Activated CD4-positive, alpha-beta T cell treated with anti-CD3 and anti-CD28 coated beads, Interleukin-2, Interleukin-6, amounts not matched to agents 100 ng/mL and 50 ng/mL, durations not matched to agents 16 hours and 8 hours (primary cell): ENCODE data around the gene MON2.
"Not testable (repeated sequence)": the region's sequence is repeated elsewhere in the genome, so short reads cannot be mapped to it uniquely, and the experiment has no call there.

ENCODE experiments used
- DNase-seq: peaks from one replicate; pipeline ENCODE4 v3.0.0-alpha.2; 2020

The MON2 gene, protein sequence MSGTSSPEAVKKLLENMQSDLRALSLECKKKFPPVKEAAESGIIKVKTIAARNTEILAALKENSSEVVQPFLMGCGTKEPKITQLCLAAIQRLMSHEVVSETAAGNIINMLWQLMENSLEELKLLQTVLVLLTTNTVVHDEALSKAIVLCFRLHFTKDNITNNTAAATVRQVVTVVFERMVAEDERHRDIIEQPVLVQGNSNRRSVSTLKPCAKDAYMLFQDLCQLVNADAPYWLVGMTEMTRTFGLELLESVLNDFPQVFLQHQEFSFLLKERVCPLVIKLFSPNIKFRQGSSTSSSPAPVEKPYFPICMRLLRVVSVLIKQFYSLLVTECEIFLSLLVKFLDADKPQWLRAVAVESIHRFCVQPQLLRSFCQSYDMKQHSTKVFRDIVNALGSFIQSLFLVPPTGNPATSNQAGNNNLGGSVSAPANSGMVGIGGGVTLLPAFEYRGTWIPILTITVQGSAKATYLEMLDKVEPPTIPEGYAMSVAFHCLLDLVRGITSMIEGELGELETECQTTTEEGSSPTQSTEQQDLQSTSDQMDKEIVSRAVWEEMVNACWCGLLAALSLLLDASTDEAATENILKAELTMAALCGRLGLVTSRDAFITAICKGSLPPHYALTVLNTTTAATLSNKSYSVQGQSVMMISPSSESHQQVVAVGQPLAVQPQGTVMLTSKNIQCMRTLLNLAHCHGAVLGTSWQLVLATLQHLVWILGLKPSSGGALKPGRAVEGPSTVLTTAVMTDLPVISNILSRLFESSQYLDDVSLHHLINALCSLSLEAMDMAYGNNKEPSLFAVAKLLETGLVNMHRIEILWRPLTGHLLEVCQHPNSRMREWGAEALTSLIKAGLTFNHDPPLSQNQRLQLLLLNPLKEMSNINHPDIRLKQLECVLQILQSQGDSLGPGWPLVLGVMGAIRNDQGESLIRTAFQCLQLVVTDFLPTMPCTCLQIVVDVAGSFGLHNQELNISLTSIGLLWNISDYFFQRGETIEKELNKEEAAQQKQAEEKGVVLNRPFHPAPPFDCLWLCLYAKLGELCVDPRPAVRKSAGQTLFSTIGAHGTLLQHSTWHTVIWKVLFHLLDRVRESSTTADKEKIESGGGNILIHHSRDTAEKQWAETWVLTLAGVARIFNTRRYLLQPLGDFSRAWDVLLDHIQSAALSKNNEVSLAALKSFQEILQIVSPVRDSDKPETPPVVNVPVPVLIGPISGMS (N-terminal part only)

DNA sequence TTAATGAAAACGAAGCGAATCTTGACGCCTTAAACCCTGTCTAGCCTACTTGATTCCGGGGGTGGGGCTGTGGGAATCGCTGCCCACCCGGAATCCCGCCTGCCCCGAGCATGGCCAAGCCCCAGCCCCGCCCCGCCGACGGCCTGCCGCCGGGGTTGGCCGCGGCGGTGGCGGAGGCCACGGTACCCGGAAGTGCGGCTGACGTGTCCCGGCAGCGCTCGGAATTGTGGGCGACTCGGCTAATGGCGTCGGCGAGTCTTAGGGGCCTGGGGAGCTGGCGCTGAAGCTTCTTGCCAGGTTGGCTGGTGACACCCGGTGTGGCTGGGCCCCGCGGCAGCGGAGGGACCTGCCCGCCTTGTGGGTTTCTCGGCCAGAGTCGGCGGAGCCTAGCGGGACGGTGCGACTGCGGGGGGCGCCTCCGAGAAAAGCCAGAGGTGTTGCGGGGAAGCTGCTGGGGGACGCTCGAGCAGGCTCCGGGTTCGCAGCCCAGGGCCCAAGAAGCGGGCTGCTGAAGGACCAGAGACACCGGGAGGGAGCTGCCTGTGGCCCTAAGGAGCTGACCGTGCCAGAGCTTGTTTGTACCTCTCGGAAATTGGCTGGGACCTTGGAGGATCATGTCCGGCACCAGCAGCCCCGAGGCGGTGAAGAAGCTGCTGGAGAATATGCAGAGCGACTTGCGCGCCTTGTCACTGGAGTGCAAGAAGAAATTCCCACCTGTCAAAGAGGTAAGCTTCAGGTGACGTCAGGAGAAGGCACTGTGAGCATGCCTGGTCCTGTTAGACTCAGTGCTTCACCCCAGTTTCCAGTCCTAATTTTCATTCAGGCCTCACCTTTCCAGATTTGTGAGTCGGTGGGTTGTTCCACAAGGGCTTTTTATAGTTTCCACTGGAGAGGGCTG lies at the start of gene MON2:
TSS of gene MON2 (plus strand) at position 233 of the 898 bp plus-strand sequence. CDS start at position 615, 382 bp downstream.
- DNase-seq, result peak; percentile 92

DNA sequence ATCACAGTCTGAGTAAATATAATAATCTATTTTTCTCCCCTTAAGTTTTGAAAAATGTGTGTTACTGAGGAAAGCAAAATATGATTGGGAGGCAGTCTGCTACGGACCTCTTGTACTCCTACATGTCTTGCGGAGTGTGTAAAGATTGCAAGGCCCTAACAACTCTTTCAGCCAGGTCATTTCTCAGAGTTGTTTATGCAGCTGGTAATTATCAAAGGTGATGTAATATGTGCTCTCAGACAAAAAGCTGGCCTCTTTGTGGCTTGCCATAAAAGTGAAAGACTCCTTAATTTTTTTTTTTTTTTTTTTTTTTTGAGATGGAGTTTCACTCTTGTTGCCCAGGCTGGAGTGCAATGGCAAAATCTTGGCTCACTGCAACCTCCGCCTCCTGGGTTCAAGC lies 40.5 kb upstream of the MON2 start:
- no peak for DNase-seq

DNA sequence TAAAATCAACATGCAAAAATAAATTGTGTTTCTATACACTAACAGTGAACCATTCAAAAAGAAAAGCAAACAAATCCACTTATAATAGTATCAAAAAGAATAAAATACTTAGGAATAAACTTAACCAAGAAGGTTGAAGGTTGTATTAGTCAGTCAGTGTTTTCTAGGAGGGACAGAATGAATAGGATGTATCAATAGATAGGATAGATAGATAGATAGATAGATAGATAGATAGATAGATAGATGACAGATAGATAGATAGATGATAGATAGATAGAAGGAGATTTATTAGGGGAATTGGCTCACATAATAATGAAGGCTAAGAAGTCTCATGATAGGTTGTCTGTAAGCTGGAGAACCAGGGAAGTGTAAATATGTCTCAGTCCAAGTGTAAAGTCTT lies 37.2 kb upstream of the MON2 start:
- DNase-seq, result no peak

DNA sequence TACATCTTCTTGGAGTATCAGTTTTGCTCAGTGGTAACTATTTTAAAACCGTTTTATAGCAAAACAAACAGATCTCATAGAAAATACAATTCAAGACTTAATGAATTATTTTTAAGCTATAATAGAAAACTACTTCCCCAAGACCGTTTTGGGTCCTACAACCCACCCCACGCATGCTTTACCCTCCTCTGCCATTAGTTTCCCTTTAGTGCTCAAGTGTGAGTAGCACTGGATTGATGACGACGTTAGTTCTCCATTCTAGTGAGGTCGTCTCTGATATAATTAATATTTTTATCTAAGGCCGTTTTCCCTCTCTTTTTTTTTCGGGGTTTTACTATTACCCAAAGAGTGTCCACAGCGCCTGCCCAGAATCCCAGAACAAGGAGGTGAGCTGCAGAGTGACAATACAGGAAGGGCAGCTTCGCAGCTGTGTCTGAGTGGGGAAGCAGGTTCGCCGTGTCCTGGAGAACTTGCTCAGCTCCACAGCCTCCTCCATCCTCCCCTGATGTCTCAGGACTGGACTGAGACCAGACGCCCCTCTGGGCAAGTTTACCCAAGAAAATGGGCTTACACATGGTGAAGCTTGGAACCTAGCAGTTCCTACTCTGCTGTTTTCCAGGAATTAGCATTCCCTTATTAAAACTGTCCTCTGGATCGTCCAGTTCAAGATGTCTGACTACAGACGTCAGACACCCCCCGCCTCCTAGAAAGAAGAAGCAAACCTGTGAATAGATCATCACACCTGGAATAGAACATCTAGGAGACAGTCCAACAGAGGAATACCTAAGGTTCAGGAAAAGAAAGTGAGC lies 31.9 kb upstream of the MON2 start:
- DNase-seq, result no peak

DNA sequence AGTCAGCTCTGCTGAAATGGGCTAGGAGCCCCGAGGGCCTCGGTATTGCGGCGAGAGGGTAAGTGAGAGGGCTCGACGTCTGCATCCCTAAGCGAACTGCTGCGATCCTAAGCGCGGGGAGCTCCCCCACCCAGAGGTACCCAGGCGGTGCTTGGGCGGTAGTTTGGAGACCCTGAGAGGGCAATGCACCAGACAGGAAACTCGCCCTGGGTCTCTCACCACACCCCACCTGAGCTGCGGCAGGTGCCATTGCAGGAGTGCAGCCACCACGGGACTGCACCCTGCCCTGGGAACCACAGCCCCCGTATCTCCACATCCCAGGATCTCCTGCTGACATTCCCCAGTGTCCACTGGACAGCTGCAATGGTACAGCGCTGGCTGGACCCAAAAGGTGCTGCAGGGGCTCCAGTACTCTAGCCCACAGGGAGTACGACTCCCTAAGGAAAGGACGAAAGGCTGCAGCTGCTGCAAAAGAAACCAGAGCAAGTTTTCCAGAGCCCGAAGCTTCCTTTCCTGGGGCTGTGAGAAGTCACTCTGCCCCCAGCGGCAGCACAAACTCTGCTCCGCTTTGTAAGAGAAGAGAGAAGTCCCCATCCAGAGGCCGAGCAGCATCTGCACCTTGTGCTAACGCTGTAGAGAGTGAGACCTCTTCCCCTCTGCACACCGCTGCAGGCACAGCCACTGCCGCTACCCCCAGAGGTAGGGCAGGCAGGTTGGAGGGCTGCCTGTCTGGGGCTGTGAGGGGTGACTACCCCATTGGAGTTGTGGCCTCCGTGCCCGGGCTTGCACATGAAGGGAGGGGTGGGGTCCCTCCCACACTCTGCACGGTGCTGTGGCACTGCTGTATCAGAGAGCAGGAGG lies 31.1 kb upstream of the MON2 start:
- peak; percentile 41 for DNase-seq

DNA sequence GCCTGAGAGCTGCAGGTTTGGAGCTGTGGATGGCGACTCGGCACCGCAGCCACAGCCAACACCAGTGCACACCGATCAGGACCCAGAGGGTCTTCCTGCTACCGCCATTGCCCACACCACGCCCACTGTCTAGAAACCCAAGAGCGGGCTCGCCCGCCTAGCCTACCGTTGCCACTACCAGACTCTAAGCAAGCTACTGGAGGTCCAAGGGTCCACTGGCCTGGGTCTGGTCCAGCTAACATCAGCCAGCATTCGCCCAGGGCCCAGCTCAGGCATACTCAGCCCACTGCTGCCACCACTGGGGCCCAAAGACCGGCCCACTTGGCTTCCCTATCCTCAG lies 30.5 kb upstream of the MON2 start:
- DNase-seq, result no peak

DNA sequence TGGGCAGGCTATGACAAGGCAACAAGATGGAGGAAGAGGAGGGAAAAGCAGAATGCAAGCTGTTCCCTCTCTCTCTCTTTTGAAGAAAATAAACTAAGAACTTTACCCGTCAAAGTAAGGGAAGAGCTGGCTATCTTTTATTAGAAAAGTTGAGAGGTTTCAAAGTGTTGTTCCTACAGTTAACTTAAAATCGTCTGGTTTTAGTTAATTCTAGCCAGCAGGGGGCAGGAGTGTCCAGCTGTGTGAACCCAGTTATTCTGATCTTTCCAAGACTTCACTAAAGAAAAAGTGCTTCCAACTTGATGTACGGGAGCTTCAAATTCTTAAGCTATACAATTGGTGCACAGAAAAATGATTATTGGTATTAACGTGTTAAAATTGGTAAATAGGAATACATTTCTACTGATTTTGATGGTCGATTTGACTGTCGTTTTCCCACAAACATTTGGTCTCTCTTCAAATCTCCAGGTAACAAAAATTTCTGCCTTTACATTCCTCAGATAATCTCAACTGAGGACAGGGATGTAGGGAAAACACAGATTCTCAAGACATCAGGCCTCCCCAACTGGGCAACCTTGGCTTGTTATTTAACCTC lies 28.4 kb upstream of the MON2 start:
- peak; percentile 64 for DNase-seq

DNA sequence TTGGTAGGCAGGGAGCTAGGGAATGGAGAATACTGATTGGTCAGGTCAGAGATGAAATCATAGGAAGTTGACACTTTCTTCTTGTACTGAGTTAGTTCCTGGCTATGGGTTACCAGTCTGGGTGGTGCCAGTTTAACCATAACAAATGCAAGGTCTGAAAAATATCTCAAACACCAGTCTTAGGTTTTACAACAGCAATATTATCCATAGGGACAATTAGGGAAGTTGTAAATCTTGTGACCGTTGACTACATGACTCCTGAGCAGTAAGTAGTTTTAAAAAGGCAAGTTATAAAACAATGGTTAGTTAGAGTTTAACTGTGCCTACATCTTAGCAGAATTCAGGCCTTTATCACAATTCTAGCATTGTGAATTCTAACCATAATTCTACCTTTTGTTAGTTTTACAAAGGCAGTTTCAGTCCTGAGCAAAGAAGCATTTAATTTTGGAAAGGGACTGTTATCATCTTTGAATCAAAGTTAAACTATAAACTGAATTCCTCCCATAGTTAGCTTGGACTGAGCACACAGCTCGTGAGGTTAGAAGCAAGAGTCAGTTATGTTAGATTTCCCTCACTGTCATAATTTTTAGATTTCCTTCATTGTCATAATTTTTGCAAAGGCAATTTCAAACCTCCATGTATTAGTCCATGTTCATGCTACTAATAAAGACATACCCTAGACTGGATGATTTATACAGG lies 19.7 kb upstream of the MON2 start:
- no peak for DNase-seq

DNA sequence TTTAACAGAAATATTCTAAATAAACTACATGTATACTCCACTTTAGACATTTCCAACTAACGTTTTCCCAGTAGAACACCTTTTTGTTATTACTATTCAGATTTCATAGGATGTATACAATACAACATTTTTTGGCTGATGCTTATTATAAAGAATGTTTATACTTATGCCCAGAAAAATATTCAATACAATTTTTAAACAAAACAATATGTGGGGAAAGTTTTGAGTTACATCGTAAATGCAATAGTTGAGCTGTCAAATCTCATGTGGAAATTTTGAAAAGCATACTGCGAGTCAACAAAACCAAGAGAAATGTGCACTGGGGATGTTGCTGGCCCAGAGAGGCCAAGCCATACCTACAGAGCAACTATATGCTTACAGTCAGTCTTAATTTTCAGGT lies 18.2 kb upstream of the MON2 start:
- no peak for DNase-seq

DNA sequence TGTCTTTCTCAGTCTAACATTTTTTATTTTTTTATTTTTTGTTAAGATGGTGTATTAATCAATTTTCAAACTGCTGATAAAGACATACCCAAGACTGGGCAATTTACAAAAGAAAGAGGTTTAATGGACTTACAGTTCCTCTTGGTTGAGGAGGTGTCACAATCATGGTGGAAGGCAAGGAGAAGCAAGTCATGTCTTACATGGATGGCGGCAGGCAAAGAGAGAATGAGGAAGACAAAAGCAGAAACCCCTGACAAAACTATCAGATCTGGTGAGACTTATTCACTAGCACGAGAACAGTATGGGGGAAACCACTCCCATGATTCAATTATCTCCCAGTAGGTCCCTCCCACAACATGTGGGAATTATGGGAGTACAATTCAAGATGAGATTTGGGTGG lies 11.2 kb upstream of the MON2 start:
- DNase-seq, result not testable (repeated sequence)

DNA sequence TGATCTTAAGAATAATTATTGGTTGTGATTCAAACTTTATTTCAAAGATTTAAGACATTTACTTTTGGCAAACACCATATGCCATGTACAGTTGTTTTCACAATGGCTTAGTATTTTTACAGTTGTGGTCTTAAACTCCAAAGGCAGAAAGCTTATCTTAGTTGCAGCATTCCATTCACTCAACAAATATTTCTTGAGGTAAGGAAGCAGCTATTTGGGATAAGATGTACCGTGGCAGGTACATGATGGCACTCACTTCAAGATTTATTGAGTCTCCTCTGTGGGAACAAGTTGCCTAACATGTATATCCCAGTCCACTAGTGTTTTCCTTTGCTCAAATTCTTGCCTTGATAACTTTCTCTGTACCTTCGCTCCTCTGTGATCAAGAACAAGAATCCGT lies 8.0 kb upstream of the MON2 start:
- no peak for DNase-seq

DNA sequence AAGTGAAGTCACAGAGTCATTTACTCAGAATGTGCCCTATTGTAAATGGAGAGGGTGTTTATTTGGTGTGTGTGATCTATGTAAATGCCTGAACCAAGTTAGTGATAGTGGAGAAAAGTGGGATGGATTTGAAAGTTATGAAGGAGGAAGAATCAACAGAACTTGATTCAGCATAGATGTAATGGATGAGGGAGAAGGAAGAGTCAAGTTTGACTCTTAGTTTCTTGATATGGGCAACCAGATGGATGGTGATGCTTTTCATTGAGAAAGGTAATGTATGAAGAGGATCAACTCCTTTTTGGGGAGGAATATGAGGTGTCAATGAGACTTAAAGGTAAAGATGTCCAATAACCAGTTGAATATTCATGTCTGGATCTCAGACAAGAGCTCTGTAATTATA lies 6.7 kb upstream of the MON2 start:
- no peak for DNase-seq

DNA sequence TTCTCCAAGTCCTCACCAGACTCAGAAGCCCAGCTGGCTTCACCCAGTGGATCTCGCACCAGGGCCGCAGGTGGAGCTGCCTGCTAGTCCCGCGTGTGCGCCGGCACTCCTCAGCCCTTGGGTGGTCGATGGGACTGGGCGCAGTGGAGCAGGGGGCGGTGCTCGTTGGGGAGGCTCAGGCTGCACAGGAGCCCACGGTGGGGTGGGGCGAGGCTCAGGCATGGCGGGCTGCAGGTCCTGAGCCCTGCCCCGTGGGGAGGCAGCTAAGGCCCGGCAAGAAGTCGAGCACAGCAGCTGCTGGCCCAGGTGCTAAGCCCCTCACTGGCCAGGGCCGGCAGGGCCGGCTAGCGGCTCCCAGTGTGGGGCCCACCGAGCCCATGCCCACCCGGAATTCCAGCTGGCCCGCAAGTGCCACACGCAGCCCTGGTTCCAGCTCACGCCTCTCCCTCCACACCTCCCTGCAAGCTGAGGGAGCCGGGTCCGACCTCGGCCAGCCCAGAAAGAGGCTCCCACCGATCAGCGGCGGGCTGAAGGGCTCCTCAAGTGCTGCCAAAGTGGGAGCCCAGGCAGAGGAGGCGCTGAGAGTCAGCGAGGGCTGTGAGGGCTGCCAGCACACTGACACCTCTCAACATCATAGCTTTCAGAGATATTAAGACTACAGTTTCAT lies 5.3 kb upstream of the MON2 start:
- not testable (repeated sequence) for DNase-seq

DNA sequence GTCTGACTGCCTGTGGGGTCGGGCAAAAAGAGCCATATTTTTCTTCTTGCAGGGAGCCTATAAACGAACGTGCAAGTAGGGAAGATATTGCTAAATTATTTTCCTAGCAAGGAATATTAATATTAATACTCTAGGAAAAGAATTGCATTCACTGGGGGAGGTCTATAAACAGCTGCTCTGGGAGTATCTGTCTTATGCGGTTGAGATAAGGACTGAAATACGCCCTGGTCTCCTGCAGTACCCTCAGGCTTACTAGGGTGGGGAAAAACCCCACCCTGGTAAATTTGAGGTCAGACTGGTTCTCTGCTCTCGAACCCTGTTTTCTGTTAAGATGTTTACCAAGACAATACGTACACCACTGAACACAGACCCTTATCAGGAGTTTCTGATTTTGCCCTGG lies 3.4 kb upstream of the MON2 start:
- not testable (repeated sequence) for DNase-seq

DNA sequence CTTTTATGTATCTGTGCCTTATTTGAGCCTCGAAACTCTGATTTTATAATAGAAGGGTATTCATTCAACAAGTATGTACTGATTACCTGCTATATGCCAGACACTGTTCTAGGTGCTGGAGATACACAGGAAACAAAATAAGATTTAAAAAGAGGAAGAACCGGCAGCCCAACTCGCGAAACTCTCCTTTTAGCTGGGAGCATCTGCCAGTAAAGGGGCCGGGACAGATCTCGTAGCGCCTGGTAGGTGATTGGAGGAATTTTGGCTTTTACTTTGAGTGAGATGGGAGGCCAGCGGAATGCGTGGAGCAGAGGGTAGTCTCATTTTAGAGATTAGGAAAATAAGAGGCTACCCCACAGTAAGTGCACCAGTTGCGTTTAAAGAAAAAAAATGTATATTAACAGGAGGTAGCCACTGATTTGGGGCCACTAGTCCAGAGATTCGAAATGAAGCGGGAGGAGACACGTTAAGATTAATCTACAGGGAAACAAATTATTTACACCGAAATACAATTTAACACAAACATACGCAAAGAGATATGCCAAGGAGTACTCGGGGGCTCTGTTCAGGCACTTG lies 520 bp upstream of the MON2 start:
- DNase-seq, result peak; percentile 23

DNA sequence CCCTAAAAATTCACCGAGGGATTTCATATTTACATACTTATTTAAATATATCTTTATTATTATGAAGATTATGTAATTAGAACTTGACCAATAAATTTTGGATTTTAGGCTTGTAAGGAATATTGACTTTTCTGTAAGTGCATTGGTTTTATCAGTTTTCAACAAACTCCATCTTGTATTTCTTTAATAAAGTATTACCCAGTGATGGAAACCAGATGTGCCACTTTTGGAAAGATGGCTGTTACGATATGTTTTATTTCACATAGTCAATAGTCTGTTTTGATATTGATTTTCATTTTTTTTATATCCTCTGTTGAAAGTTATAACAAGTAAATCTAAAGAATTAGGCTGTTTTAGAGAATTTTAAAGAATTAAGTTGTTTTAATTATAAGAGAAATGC lies 1.8 kb downstream of the MON2 start:
- no peak for DNase-seq

DNA sequence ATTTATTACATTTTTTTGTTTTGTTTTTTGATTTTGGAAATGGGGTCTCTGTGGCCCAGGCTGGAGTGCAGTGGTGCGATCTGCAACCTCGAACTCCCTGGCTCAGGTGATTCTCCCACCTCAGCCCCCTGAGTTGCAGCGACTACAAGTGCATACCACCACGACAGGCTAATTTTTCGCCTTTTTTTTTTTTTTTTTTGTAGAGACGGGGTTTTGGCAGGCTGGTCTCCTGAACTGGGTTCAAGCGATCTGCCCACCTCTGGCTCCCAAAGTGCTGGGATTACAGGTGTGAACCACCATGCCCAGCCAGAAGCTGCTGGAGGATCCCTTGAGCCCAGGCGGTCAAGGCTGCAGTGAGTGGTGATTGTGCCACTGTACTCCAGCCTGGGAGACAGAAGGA lies 2.3 kb downstream of the MON2 start:
- DNase-seq, result no peak

DNA sequence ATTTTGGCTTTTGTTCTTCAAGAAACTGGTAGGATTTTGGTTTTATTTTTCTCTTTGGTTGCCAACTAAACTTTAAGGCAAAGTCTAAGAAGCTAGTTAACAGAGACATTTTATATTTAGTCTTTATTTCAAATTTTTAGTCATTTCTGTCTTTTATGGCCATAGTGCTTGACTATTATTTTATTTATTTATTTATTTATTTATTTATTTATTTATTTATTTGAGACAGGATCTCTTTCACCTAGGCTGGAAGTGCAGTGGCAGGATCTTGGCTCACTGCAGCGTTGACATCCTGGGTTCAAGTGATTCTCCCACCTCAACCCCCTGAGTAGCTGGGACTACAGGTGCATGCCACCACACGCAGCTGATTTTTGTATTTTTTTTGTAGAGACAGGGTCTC lies 3.1 kb downstream of the MON2 start:
- DNase-seq, result no peak

DNA sequence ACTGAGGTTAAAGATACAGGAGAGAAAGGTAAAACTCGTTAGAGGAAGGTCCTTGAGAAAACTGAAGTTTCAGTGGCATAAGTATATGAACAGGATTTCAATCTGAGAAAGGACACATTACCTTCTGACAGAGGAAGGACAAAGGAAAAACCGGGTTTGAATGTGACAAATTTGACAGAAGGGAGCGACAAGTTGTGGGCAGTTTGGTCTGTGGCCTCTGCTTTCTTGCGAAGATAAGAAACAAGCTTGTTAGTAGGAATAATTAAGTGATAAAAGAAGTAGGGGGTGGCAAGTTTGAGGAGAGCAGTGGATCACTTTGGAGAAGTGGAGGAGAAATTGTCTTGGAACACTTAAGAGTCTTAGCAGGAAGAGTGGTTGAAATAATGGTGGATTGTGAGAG lies 5.1 kb downstream of the MON2 start:
- no peak for DNase-seq
